ENCODE data around the gene WNT7B.

WNT7B gene

GRCh38 chr22:45994491-45995404, 17.8 kb upstream of the WNT7B start:
- peak overlapping the region; percentile 5 for H3K27ac Mint-ChIP-seq
- DNase-seq (ENCODE audit: low spot score in 2 of 2) (peak; percentile 82 to 94), ATAC-seq (ENCODE audit: low read depth) (peak; percentile 56)
- peaks cover 18% of the 10 kb centered on the region for H3K27me3 Mint-ChIP-seq
- H3K4me1 Mint-ChIP-seq = peaks cover 25% of the 10 kb centered on the region
- no peak overlapping the region for H3K4me3 Mint-ChIP-seq
- H3K36me3 Mint-ChIP-seq = no peaks in the 10 kb centered on the region
- H3K9me3 Mint-ChIP-seq = peaks cover 5% of the 10 kb centered on the region

- Mint-ChIP-seq H3K4me3 (no peak overlapping the region), H3K27ac (no peak overlapping the region), H3K9me3 (peaks cover 5% of the 10 kb centered on the region), H3K36me3 (no peaks in the 10 kb centered on the region), H3K27me3 (peaks cover 18% of the 10 kb centered on the region), H3K4me1 (peaks cover 25% of the 10 kb centered on the region)
- ATAC-seq (ENCODE audit: low read depth) (no peak), DNase-seq (ENCODE audit: low spot score in 2 of 2) (no peak)
These were observed 16.9 kb upstream of the WNT7B start for GRCh38 chr22:45993841-45994240.

GRCh38 chr22:45993143-45993692, 16.3 kb upstream of the WNT7B start:
- DNase-seq (ENCODE audit: low spot score in 2 of 2) (no peak), ATAC-seq (ENCODE audit: low read depth) (no peak)
- Mint-ChIP-seq H3K9me3 (peaks cover 5% of the 10 kb centered on the region), H3K27ac (no peak overlapping the region), H3K4me3 (no peak overlapping the region), H3K27me3 (peaks cover 18% of the 10 kb centered on the region), H3K36me3 (no peaks in the 10 kb centered on the region), H3K4me1 (peaks cover 25% of the 10 kb centered on the region)

DNA sequence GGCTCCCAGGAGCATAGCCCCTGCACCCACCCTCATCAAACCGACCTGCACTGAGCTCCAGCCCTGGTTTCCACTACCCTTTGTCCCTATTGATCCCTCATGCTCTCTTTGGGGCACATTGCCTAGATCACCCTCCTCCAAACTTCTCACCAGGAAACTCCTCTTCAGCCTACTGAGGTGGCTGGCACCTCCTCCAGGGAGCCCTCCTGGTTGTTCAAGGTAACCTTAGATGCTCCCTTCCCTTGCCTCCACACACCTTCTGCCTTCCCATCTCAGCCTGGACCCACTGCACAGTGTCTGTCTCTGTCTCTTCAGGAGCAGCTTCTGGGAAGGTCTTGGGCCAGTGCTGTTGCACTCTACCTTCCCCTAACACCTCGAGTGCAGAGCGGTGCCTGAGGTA, 15.8 kb upstream of the WNT7B start:
- ATAC-seq (ENCODE audit: low read depth) (no peak), DNase-seq (ENCODE audit: low spot score in 2 of 2) (no peak)
- Mint-ChIP-seq H3K36me3 (no peaks in the 10 kb centered on the region), H3K9me3 (peaks cover 5% of the 10 kb centered on the region), H3K4me1 (peaks cover 24% of the 10 kb centered on the region), H3K27ac (no peak overlapping the region), H3K27me3 (peaks cover 18% of the 10 kb centered on the region), H3K4me3 (no peak overlapping the region)

DNA sequence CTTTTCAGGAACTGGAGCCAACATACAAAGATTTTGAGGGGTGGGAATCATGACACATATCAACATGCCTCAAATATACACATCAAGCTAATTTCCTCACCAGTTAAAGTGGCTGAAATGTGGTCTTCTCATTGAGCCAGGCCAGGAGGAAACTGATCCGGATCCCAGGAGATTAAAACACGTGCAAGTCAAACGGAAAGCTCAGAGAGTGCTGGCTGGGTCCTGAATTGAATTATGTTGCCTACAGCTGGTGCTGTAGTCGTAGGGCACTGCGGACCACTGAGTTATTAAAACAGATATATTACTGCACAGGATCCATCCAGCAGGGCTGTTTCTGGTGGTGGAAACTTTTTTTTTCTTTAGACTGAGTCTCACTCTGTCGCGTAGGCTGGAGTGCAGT, 14.1 kb upstream of the WNT7B start:
- Mint-ChIP-seq H3K9me3 (peaks cover 7% of the 10 kb centered on the region), H3K27me3 (peaks cover 11% of the 10 kb centered on the region), H3K4me3 (no peak overlapping the region), H3K36me3 (no peaks in the 10 kb centered on the region), H3K27ac (no peak overlapping the region), H3K4me1 (peaks cover 16% of the 10 kb centered on the region)
- no peak for ATAC-seq (ENCODE audit: low read depth)
- DNase-seq (ENCODE audit: low spot score in 2 of 2) = no peak

- ATAC-seq (ENCODE audit: low read depth) = no peak
- Mint-ChIP-seq H3K27me3 (peaks cover 11% of the 10 kb centered on the region), H3K4me3 (no peak overlapping the region), H3K4me1 (no peaks in the 10 kb centered on the region), H3K9me3 (peaks cover 10% of the 10 kb centered on the region), H3K27ac (no peak overlapping the region), H3K36me3 (peaks cover 3% of the 10 kb centered on the region)
- no peak for DNase-seq (ENCODE audit: low spot score in 2 of 2)
These were observed 10.3 kb upstream of the WNT7B start for GRCh38 chr22:45987136-45987861.

DNA sequence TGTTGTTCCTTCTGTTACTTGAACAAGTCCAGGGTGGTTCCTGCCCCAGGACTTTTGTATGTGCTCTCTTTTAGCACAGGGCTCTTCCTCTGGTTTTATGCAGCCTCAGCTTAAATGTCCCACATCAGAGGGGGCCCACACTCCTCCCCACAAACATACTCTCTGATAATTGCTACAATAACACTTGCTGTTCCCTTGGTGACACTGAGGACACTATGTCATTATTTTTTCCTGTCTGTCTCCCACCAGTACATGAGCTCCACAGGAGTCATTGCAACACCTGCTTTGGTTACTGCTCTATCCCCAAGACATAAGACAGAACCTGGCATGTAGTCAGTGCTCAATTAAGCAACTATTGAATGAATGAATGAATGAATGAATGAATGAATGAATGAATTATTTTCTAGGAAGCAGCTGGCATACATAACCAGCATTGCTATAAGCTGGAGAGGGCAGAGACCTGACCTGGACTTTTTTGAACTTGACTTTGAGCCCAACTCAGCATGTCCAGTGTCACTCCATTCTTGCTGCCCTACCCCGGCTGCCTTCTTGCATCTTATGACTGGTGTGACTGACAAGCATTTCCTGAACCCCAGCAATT, 7.5 kb upstream of the WNT7B start:
- ATAC-seq (ENCODE audit: low read depth) = peak; percentile 55

GRCh38 chr22:45983797-45984196, 6.8 kb upstream of the WNT7B start:
- ATAC-seq (ENCODE audit: low read depth) (no peak), DNase-seq (ENCODE audit: low spot score in 2 of 2) (no peak)
- H3K36me3 Mint-ChIP-seq = peaks cover 3% of the 10 kb centered on the region
- no peak overlapping the region for H3K27ac Mint-ChIP-seq
- H3K27me3 Mint-ChIP-seq = peaks cover 11% of the 10 kb centered on the region
- H3K4me1 Mint-ChIP-seq = no peaks in the 10 kb centered on the region
- H3K4me3 Mint-ChIP-seq = no peak overlapping the region
- peaks cover 10% of the 10 kb centered on the region for H3K9me3 Mint-ChIP-seq

More for the DNA sequence above, 7.5 kb upstream of the WNT7B start:
- DNase-seq (ENCODE audit: low spot score in 2 of 2) = no peak
- Mint-ChIP-seq H3K36me3 (peaks cover 3% of the 10 kb centered on the region), H3K27me3 (peaks cover 11% of the 10 kb centered on the region), H3K4me1 (no peaks in the 10 kb centered on the region), H3K9me3 (peaks cover 10% of the 10 kb centered on the region), H3K27ac (no peak overlapping the region), H3K4me3 (no peak overlapping the region)

- Mint-ChIP-seq H3K4me1 (peaks cover 2% of the 10 kb centered on the region), H3K9me3 (peaks cover 7% of the 10 kb centered on the region), H3K27me3 (peaks cover 13% of the 10 kb centered on the region), H3K4me3 (no peak overlapping the region), H3K27ac (no peak overlapping the region), H3K36me3 (peaks cover 3% of the 10 kb centered on the region)
- ATAC-seq (ENCODE audit: low read depth) (no peak), DNase-seq (ENCODE audit: low spot score in 2 of 2) (no peak)
These were observed 3.8 kb upstream of the WNT7B start for GRCh38 chr22:45980761-45981160.

DNA sequence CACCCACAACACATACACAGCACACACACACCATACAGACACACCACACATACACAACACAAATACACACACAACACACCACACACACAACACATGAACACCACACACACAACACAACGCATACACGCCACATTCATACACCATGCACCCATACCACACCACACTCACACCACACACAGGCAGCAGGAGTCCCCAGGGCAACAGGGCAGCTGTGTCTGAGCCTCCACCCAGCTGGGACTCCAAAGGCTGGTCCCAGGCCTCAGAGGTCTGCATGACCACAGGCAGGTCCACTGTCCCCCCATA, 3.3 kb upstream of the WNT7B start:
- Mint-ChIP-seq H3K4me1 (peaks cover 2% of the 10 kb centered on the region), H3K27ac (no peak overlapping the region)

GRCh38 chr22:45978275-45978713, 1.3 kb upstream of the WNT7B start:
- Mint-ChIP-seq H3K27ac (no peak overlapping the region), H3K4me1 (peaks cover 9% of the 10 kb centered on the region), H3K27me3 (peaks cover 17% of the 10 kb centered on the region), H3K9me3 (peaks cover 2% of the 10 kb centered on the region), H3K36me3 (peaks cover 1% of the 10 kb centered on the region), H3K4me3 (peak overlapping the region; percentile 19)
- DNase-seq (ENCODE audit: low spot score in 2 of 2) (no peak), ATAC-seq (ENCODE audit: low read depth) (no peak)

More for the DNA sequence above, 3.3 kb upstream of the WNT7B start:
- Mint-ChIP-seq H3K36me3 (peaks cover 3% of the 10 kb centered on the region), H3K9me3 (peaks cover 5% of the 10 kb centered on the region), H3K4me3 (no peak overlapping the region), H3K27me3 (peaks cover 13% of the 10 kb centered on the region)
- no peak for ATAC-seq (ENCODE audit: low read depth)
- no peak for DNase-seq (ENCODE audit: low spot score in 2 of 2)

- H3K4me1 Mint-ChIP-seq = peaks cover 9% of the 10 kb centered on the region
- no peak overlapping the region for H3K27ac Mint-ChIP-seq
- peaks cover 1% of the 10 kb centered on the region for H3K36me3 Mint-ChIP-seq
- H3K27me3 Mint-ChIP-seq = peaks cover 19% of the 10 kb centered on the region
- H3K4me3 Mint-ChIP-seq = peak overlapping the region; percentile 55
- no peak for ATAC-seq (ENCODE audit: low read depth)
- H3K9me3 Mint-ChIP-seq = peaks cover 2% of the 10 kb centered on the region
- no peak for DNase-seq (ENCODE audit: low spot score in 2 of 2)
These were observed 751 bp upstream of the WNT7B start for GRCh38 chr22:45977551-45978274.

DNA sequence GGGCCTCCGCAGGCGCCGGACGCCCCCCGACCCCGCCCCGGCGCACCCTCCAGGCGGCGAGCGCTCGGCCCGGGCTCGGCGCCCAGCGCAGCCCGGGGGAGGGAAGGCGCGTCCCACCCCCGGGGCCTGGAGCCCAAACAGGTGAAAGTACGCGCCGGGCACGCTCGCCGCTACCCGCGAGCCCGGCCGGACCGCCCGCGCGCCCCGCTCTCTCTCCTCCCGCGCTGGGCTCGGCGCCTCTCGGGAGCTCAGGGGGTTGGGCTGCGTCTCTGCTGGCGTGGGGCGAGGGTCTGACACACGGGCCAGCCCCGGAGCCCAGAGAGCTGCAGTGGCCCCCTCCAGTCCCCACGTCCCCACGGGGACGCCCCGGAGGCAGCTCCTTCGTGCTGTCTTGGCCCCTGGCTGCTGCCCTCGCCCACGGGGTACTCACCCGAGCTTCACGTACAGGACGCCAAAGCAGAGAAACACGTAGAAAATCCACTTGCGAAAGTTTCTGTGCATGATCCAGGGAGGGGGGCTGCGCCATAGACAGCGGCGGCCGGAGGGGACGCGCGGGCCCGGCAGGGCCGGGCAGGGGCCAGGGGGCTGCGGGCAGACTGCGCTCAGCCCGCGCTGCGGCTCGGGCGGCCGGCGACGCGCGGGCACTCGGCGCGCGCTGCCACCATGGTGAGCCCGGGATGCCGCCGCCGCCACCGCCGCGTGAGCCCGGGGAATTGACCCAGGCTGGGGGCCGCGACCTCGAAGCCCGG, 534 bp downstream of the WNT7B start:
- H3K36me3 Mint-ChIP-seq = no peaks in the 10 kb centered on the region
- peak overlapping the region; percentile 21 for H3K4me3 Mint-ChIP-seq
- DNase-seq (ENCODE audit: low spot score in 2 of 2) (no peak), ATAC-seq (ENCODE audit: low read depth) (no peak)
- H3K27me3 Mint-ChIP-seq = peaks cover 17% of the 10 kb centered on the region
- peaks cover 9% of the 10 kb centered on the region for H3K4me1 Mint-ChIP-seq
- H3K9me3 Mint-ChIP-seq = no peaks in the 10 kb centered on the region
- H3K27ac Mint-ChIP-seq = no peak overlapping the region
